Loucy (cell line): ENCODE results near the gene EML5.

ENCODE experiments used
- CTCF ChIP-seq: fragments of 200-600 bp; sonication (generic); conservative IDR thresholded peaks from 2 replicates; pipeline ENCODE4 v1.5.1; 2014; ENCODE audit warnings: mild to moderate bottlenecking, antibody characterized with exemption, low read length
- EZH2phosphoT487 ChIP-seq: fragments of 200-600 bp; IDR thresholded peaks from 2 replicates; pipeline ENCODE4 v1.6.1; 2018; ENCODE audit warnings: antibody characterized with exemption, mild to moderate bottlenecking, moderate library complexity, borderline replicate concordance

GRCh38 chr14:88599761-88600439 is 192.9 kb downstream of the EML5 start:
- no peak for TF ChIP-seq CTCF
- no peak for TF ChIP-seq EZH2phosphoT487
